Caki2 (cell line): Measurements from ENCODE around the gene OLFML3. TPM values are rescaled to one million over a fixed set of nuclear protein-coding genes. Genes with fewer than 3 reads are reported as not detected.

Source experiments
- DNase-seq: peaks from one replicate; pipeline ENCODE4 v3.0.0-alpha.2; 2015; ENCODE audit warnings: low read depth
- in situ Hi-C: cut with HindIII; loops from 2 replicates; pipeline ENCODE4 v1.10.0; 2016; ENCODE audit warnings: low sequenced_read_pairs, low pct_unique_long_range_greater_than_20kb, mixed read lengths
- total RNA-seq: library from RNA; depleted of rRNA; stranded (reverse); fragments of >200 nt; shearing (Covaris generic); gene quantifications from 2 replicates; pipeline ENCODE4 v1.2.3, GENCODE V29; 2014; ENCODE audit warnings: low replicate concordance; rRNA removed

The OLFML3 gene, protein sequence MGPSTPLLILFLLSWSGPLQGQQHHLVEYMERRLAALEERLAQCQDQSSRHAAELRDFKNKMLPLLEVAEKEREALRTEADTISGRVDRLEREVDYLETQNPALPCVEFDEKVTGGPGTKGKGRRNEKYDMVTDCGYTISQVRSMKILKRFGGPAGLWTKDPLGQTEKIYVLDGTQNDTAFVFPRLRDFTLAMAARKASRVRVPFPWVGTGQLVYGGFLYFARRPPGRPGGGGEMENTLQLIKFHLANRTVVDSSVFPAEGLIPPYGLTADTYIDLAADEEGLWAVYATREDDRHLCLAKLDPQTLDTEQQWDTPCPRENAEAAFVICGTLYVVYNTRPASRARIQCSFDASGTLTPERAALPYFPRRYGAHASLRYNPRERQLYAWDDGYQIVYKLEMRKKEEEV
- not detected in 2 replicates for total RNA-seq

- in situ Hi-C loops: no loop called here
- DNase-seq: peak; percentile 42
Observed at GRCh38 chr1:113978863-113979702, at the start of gene OLFML3. Gene OLFML3, plus strand, starts transcription at chr1:113979474. Its CDS starts 43 bp downstream, at chr1:113979517.

GRCh38 chr1:113929750-113930498 lies 49.4 kb upstream of the OLFML3 start:
- DNase-seq: peak; percentile 46
- in situ Hi-C loops: no loop called here

GRCh38 chr1:113930499-113931161 lies 48.6 kb upstream of the OLFML3 start:
- in situ Hi-C loops: no loop called here
- peak; percentile 58 for DNase-seq

- peak; percentile 59 for DNase-seq
- in situ Hi-C loops: no loop called here
Observed at GRCh38 chr1:113931451-113931851, 47.8 kb upstream of the OLFML3 start.

DNA sequence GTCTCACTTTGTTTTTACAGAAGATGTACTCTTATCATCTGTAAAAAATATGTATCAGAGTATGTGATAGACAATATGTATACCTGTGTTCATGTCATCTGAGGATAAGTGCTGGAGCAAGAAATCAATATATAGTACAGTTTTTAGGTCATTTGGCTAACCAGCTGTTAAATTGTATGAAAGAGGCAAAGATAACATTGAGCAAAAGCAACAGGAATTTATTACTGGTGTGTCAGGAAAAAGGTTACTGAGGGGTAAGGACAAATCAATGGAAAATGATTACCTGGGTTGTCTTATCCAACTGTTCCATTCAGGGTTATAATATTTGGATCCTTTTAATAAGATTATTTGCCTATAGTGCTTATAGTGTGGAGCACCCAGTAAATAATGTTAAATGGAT lies 45.3 kb upstream of the OLFML3 start:
- in situ Hi-C loops: no loop called here
- no peak for DNase-seq

GRCh38 chr1:113934511-113935055 lies 44.7 kb upstream of the OLFML3 start:
- DNase-seq: no peak
- in situ Hi-C loops: no loop called here

- in situ Hi-C loops: no loop called here
- DNase-seq: no peak
Observed at GRCh38 chr1:113935176-113935575, 44.1 kb upstream of the OLFML3 start.

GRCh38 chr1:113935970-113936369 lies 43.3 kb upstream of the OLFML3 start:
- in situ Hi-C loops: no loop called here

GRCh38 chr1:113937146-113937545 lies 42.1 kb upstream of the OLFML3 start:
- in situ Hi-C loops: no loop called here
- no peak for DNase-seq

More at GRCh38 chr1:113935970-113936369, 43.3 kb upstream of the OLFML3 start:
- no peak for DNase-seq

- in situ Hi-C loops: no loop called here
- no peak for DNase-seq
Observed at GRCh38 chr1:113938192-113938591, 41.1 kb upstream of the OLFML3 start.

DNA sequence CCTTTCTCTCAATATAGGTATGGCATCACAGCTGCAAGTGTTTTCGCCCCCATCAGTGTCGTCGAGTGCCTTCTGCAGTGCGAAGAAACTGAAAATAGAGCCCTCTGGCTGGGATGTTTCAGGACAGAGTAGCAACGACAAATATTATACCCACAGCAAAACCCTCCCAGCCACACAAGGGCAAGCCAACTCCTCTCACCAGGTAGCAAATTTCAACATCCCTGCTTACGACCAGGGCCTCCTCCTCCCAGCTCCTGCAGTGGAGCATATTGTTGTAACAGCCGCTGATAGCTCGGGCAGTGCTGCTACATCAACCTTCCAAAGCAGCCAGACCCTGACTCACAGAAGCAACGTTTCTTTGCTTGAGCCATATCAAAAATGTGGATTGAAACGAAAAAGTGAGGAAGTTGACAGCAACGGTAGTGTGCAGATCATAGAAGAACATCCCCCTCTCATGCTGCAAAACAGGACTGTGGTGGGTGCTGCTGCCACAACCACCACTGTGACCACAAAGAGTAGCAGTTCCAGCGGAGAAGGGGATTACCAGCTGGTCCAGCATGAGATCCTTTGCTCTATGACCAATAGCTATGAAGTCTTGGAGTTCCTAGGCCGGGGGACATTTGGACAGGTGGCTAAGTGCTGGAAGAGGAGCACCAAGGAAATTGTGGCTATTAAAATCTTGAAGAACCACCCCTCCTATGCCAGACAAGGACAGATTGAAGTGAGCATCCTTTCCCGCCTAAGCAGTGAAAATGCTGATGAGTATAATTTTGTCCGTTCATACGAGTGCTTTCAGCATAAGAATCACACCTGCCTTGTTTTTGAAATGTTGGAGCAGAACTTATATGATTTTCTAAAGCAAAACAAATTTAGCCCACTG lies 38.7 kb upstream of the OLFML3 start:
- in situ Hi-C loops: no loop called here

DNA sequence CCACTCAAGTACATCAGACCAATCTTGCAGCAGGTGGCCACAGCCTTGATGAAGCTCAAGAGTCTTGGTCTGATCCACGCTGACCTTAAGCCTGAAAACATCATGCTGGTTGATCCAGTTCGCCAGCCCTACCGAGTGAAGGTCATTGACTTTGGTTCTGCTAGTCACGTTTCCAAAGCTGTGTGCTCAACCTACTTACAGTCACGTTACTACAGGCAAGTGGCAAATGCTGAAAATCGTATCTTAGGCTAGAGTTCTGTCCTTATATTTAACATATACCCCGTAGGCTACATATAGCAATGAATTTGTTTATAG lies 38.1 kb upstream of the OLFML3 start:
- DNase-seq: no peak
- in situ Hi-C loops: no loop called here

More for the DNA sequence above, 38.7 kb upstream of the OLFML3 start:
- DNase-seq: no peak

DNA sequence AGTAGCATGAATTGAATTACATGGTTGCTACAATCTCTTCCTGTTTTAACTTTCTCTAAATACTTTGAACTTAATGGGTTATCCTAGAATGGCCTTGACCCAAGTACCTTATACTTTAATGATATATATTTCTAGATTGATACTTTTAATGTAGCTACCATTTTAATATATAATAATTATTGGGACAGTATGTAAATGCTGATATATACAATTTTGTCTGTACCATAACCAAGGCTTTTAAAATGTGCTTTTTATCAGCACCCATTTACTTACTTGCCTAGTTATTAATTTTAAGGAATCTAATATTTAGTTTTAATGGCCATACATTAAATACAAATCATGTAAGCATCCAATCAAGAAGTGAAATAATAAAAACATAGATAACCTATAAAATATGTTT lies 36.7 kb upstream of the OLFML3 start:
- in situ Hi-C loops: no loop called here
- no peak for DNase-seq

DNA sequence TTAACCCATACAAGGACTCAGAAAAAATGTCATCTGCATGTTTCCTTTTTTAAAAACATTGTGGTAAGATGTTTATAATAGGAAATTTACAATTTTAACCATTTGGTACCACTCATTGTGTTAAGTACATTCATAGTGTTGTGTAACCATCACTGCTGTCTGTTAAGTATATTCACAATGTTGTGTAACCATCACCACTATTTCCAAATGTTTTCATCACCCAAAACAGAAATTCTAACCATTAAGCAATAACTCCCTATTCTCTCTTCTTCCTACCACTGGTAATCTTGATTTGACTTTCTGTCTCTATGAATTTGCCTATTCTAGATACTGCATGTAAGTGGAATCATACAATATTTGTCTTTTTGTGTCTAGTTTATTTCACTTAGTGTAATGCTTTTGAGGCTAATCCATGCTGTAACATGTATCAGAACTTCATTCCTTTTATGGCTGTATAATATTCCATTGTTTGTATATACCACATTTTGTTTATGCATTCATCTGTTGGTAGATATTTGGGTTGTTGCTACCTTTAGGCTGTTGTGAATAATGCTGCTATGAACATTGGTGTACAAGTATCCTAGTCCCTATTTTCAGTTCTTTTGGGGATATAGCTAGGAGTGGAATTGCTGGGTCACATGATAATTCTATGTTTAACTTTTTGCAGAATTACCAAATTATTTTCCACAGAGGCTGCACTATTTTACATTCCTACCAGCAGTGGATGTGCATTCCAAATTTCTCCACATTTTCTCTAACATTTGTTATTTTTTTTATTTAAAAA lies 36.1 kb upstream of the OLFML3 start:
- in situ Hi-C loops: no loop called here
- no peak for DNase-seq

GRCh38 chr1:113945329-113945728 lies 33.9 kb upstream of the OLFML3 start:
- no peak for DNase-seq
- in situ Hi-C loops: no loop called here

DNA sequence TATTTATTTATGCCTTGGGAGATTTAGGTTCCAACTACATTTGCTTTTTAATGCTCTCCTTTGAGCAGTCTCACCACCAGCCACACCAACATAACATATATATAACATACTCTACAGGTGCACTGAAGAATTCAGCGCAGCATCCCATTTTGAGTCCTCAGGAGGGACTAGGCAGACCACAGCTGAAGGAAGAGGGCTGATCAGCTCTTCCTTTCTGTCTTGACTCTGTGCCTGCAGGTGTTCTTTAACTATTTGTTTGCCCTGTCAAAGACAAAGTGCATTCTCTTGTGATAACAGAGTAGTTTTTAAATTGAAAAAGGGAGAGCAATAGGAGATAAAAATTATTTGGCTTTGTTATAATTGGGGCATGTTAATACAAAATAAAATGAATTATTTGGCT lies 33.2 kb upstream of the OLFML3 start:
- in situ Hi-C loops: no loop called here
- DNase-seq: no peak
